VCaP (cell line): ENCODE measurements around the gene ARAP2.

Source experiments
- H3K27ac ChIP-seq: fragments of 450-650 bp; 2 replicates; pipeline ENCODE4 v1.5.1; 2017
- CTCF ChIP-seq: fragments of 450-650 bp; conservative IDR thresholded peaks from 2 replicates; pipeline ENCODE4 v1.5.1; 2017; ENCODE audit warnings: mild to moderate bottlenecking, moderate library complexity

Gene ARAP2

GRCh38 chr4:36029951-36030350 lies 214.4 kb downstream of the ARAP2 start:
- H3K27ac ChIP-seq: no peak overlapping the region
- TF ChIP-seq CTCF: no peak

- TF ChIP-seq CTCF: no peak
Observed at GRCh38 chr4:36027203-36027602, 217.1 kb downstream of the ARAP2 start.

GRCh38 chr4:36026348-36026880 lies 217.9 kb downstream of the ARAP2 start:
- H3K27ac ChIP-seq: no peak overlapping the region
- no peak for TF ChIP-seq CTCF

More at GRCh38 chr4:36027203-36027602, 217.1 kb downstream of the ARAP2 start:
- no peak overlapping the region for H3K27ac ChIP-seq

- TF ChIP-seq CTCF: no peak
- peak overlapping the region; percentile 38 for H3K27ac ChIP-seq
Observed at GRCh38 chr4:36024901-36025660, 219.2 kb downstream of the ARAP2 start.

GRCh38 chr4:36020351-36020750 lies 224.0 kb downstream of the ARAP2 start:
- H3K27ac ChIP-seq: no peak overlapping the region
- no peak for TF ChIP-seq CTCF
